Smooth muscle cell (in vitro differentiated cells): ENCODE measurements around the gene CACNB4. TPM values are rescaled to one million over a fixed set of nuclear protein-coding genes. Genes with fewer than 3 reads are reported as not detected.

Experiments
- DNase-seq: peaks from one replicate; lab custom pipeline; 2025; ENCODE audit not compliant: unreplicated experiment; lab: John Stamatoyannopoulos, UW
- H2AFZ ChIP-seq: fragments of 200-600 bp; sonication (generic); 2 replicates; pipeline ENCODE4 v1.6.0; 2016; ENCODE audit warnings: antibody characterized with exemption, low read depth, mild to moderate bottlenecking
- H3F3A ChIP-seq: fragments of 200-600 bp; sonication (generic); 2 replicates; pipeline ENCODE4 v1.6.0; 2017; ENCODE audit warnings: antibody characterized with exemption, low read depth
- H3K27ac ChIP-seq: fragments of 200-600 bp; sonication (generic); 2 replicates; pipeline ENCODE4 v1.5.1; 2016; ENCODE audit warnings: low read depth, mild to moderate bottlenecking
- H3K27me3 ChIP-seq: fragments of 200-600 bp; sonication (generic); 2 replicates; pipeline ENCODE4 v1.6.1; 2016; ENCODE audit warnings: low read depth, mild to moderate bottlenecking
- H3K36me3 ChIP-seq: fragments of 200-600 bp; sonication (generic); 2 replicates; pipeline ENCODE4 v1.5.1; 2016; ENCODE audit warnings: low read depth
- H3K4me1 ChIP-seq: fragments of 200-600 bp; sonication (generic); 2 replicates; pipeline ENCODE4 v1.5.1; 2016; ENCODE audit warnings: low read depth
- H3K4me2 ChIP-seq: fragments of 200-600 bp; sonication (generic); 2 replicates; pipeline ENCODE4 v1.6.0; 2016; ENCODE audit warnings: mild to moderate bottlenecking
- H3K4me3 ChIP-seq: fragments of 200-600 bp; sonication (generic); 2 replicates; pipeline ENCODE4 v1.5.1; 2016; ENCODE audit warnings: mild to moderate bottlenecking
- H3K79me2 ChIP-seq: fragments of 200-600 bp; sonication (generic); 2 replicates; pipeline ENCODE4 v1.6.0; 2016; ENCODE audit warnings: low read depth, mild to moderate bottlenecking
- H3K9ac ChIP-seq: fragments of 200-600 bp; sonication (generic); 2 replicates; pipeline ENCODE4 v1.6.0; 2016; ENCODE audit warnings: low read depth
- H3K9me3 ChIP-seq: fragments of 200-600 bp; sonication (generic); replicated peaks from 2 replicates; pipeline ENCODE4 v1.5.1; 2016; ENCODE audit warnings: low read depth
- H4K20me1 ChIP-seq: fragments of 200-600 bp; sonication (generic); 2 replicates; pipeline ENCODE4 v1.6.0; 2016; ENCODE audit warnings: low read depth
- CTCF ChIP-seq: fragments of 200-600 bp; sonication (generic); IDR thresholded peaks from 2 replicates; pipeline ENCODE4 v1.5.1; 2017; ENCODE audit warnings: borderline replicate concordance, mild to moderate bottlenecking, antibody characterized with exemption; ENCODE audit not compliant: insufficient read depth, poor library complexity, severe bottlenecking
- WGBS: methylation state at CpG from one replicate; pipeline ENCODE4 v1.1.7; 2016; ENCODE audit warnings: low lambda C conversion rate; 5-methylcytosine and 5-hydroxymethylcytosine counted together
- polyA plus RNA-seq: library from polyadenylated mRNA; unstranded; fragments of >200 nt; fragmentation: Nextera tagmentation; extraction: Ambion mirVana; gene quantifications from 2 replicates; pipeline ENCODE4 v1.2.1, GENCODE V29; 2016
- total RNA-seq: library from RNA; depleted of rRNA; stranded (reverse); fragments of >200 nt; gene quantifications from 2 replicates; pipeline ENCODE4 v1.2.3, GENCODE V29; 2014

Gene CACNB4
- total and polyA plus RNA-seq, 2 experiments from 2014 or later: 0.06 to 1.4 TPM

GRCh38 chr2:152078023-152078422, 20.8 kb downstream of the CACNB4 start:
- Histone ChIP-seq H3K4me2 (no peak overlapping the region), H3K4me1 (no peaks in the 10 kb centered on the region), H2AFZ (no peak overlapping the region), H3K27ac (no peak overlapping the region), H3K27me3 (no peaks in the 10 kb centered on the region), H3F3A (no peaks in the 10 kb centered on the region), H3K9me3 (no peaks in the 10 kb centered on the region), H3K36me3 (no peaks in the 10 kb centered on the region), H3K9ac (no peak overlapping the region), H4K20me1 (no peaks in the 10 kb centered on the region), H3K4me3 (no peak overlapping the region), H3K79me2 (no peaks in the 10 kb centered on the region)
- WGBS: 96% methylated on average over 9 of the region's 9 CpGs
- TF ChIP-seq CTCF: no peak
- DNase-seq: no peak

- no peak for TF ChIP-seq CTCF
- H3K36me3 ChIP-seq: no peaks in the 10 kb centered on the region
Measured at GRCh38 chr2:152075461-152076050, 23.3 kb downstream of the CACNB4 start.

GRCh38 chr2:152072011-152072410, 26.8 kb downstream of the CACNB4 start:
- Histone ChIP-seq H3K9ac (no peak overlapping the region), H3K4me3 (no peak overlapping the region), H3F3A (no peaks in the 10 kb centered on the region), H4K20me1 (no peaks in the 10 kb centered on the region), H3K27me3 (no peaks in the 10 kb centered on the region), H3K79me2 (no peaks in the 10 kb centered on the region), H3K36me3 (no peaks in the 10 kb centered on the region), H3K9me3 (no peaks in the 10 kb centered on the region), H3K4me2 (no peak overlapping the region), H2AFZ (no peak overlapping the region), H3K4me1 (peaks cover 4% of the 10 kb centered on the region), H3K27ac (no peak overlapping the region)
- DNase-seq: no peak
- 88% methylated on average over 2 of the region's 2 CpGs for WGBS
- TF ChIP-seq CTCF: no peak

More at GRCh38 chr2:152075461-152076050, 23.3 kb downstream of the CACNB4 start:
- Histone ChIP-seq H3K4me1 (no peaks in the 10 kb centered on the region), H4K20me1 (no peaks in the 10 kb centered on the region), H3K9ac (no peak overlapping the region), H2AFZ (no peak overlapping the region), H3F3A (no peaks in the 10 kb centered on the region), H3K4me2 (no peak overlapping the region), H3K79me2 (no peaks in the 10 kb centered on the region), H3K27ac (no peak overlapping the region), H3K9me3 (no peaks in the 10 kb centered on the region), H3K4me3 (no peak overlapping the region), H3K27me3 (no peaks in the 10 kb centered on the region)
- no peak for DNase-seq
- WGBS: 53% methylated on average over 4 of the region's 4 CpGs

- H3K79me2 ChIP-seq: no peaks in the 10 kb centered on the region
- H3K4me1 ChIP-seq: peaks cover 4% of the 10 kb centered on the region
- TF ChIP-seq CTCF: no peak
- no peaks in the 10 kb centered on the region for H3F3A ChIP-seq
- no peak overlapping the region for H3K4me3 ChIP-seq
- no peaks in the 10 kb centered on the region for H3K9me3 ChIP-seq
- H3K4me2 ChIP-seq: no peak overlapping the region
- H2AFZ ChIP-seq: no peak overlapping the region
- no peak overlapping the region for H3K27ac ChIP-seq
- H3K9ac ChIP-seq: no peak overlapping the region
- 100% methylated on average over 1 of the region's 1 CpG for WGBS
- DNase-seq: no peak
- H3K27me3 ChIP-seq: no peaks in the 10 kb centered on the region
- no peaks in the 10 kb centered on the region for H4K20me1 ChIP-seq
- H3K36me3 ChIP-seq: no peaks in the 10 kb centered on the region
Measured at GRCh38 chr2:152071518-152071917, 27.3 kb downstream of the CACNB4 start.
